SK-N-SH (cell line): ENCODE results near the gene GRIPAP1. TPM values are rescaled to one million over a fixed set of nuclear protein-coding genes. Genes with fewer than 3 reads are reported as not detected.
A peak's percentile ranks its signal among the peaks of the same experiment; 100 is the strongest.

Experiments
- CTCF ChIA-PET: fragments of 300-600, 350-600 bp; formaldehyde crosslinking; extraction: SDS; loops from one replicate; lab custom pipeline; 2021; lab: Yijun Ruan, JAX
- POLR2A ChIA-PET: fragments of 350-600 bp; sonication (Branson Sonifier 250); formaldehyde crosslinking; extraction: SDS; loops from one replicate; lab custom pipeline; 2020; ENCODE audit warnings: antibody characterized with exemption, inconsistent platforms; lab: Yijun Ruan, JAX
- DNase-seq: peaks from one replicate; pipeline ENCODE4 v3.0.0; 2012
- H2AFZ ChIP-seq: fragments of 200-600 bp; sonication (generic); 2 replicates; pipeline ENCODE4 v1.8.1; 2016; ENCODE audit warnings: antibody characterized with exemption, mild to moderate bottlenecking, low read depth
- H3F3A ChIP-seq: fragments of 200-600 bp; sonication (generic); replicated peaks from 2 replicates; pipeline ENCODE3; 2016; ENCODE audit warnings: antibody characterized with exemption, mild to moderate bottlenecking; ENCODE audit not compliant: insufficient read depth
- H3K27ac ChIP-seq, 2 experiments: fragments of 200-500 bp in 1 of 2; fragments of 200-600 bp in 1 of 2; sonication (Bioruptor generic) in 1 of 2; sonication (generic), shearing (Covaris generic) in 1 of 2; 2 replicates each; pipeline versions ENCODE4 v1.5.1 to v1.6.1; 2014 to 2016; ENCODE audit warnings: low read depth in 2 of 2, inconsistent platforms in 1 of 2, low read length in 1 of 2, mild to moderate bottlenecking in 1 of 2, mixed read lengths in 1 of 2
- H3K27me3 ChIP-seq: fragments of 200-600 bp; sonication (generic), shearing (Covaris generic); 2 replicates; pipeline ENCODE4 v1.6.1; 2016; ENCODE audit warnings: mixed run types; ENCODE audit not compliant: insufficient read depth
- H3K36me3 ChIP-seq, 2 experiments: fragments of 200-500 bp in 1 of 2; fragments of 200-600 bp in 1 of 2; sonication (Bioruptor generic) in 1 of 2; sonication (generic) in 1 of 2; replicated peaks in 1 of 2; 2 replicates each; pipeline versions ENCODE3 to v1.5.1; 2014 to 2016; ENCODE audit warnings: low read length in 1 of 2, mild to moderate bottlenecking in 1 of 2; ENCODE audit not compliant: insufficient read depth in 2 of 2, control insufficient read depth in 1 of 2
- H3K4me1 ChIP-seq, 2 experiments: fragments of 200-500 bp in 1 of 2; fragments of 200-600 bp in 1 of 2; sonication (Bioruptor generic) in 1 of 2; sonication (generic), shearing (Covaris generic) in 1 of 2; 2 replicates each; pipeline versions ENCODE4 v1.5.1 to v1.6.1; 2014 to 2016; ENCODE audit warnings: low read depth in 1 of 2, low read length in 1 of 2, mixed run types in 1 of 2; ENCODE audit not compliant: insufficient read depth in 2 of 2, control insufficient read depth in 1 of 2
- H3K4me2 ChIP-seq: fragments of 200-600 bp; sonication (generic), shearing (Covaris generic); 2 replicates; pipeline ENCODE4 v1.6.1; 2017; ENCODE audit warnings: mixed run types
- H3K4me3 ChIP-seq, 2 experiments: fragments of 200-500 bp in 1 of 2; fragments of 200-600 bp in 1 of 2; sonication (Bioruptor generic) in 1 of 2; sonication (generic), shearing (Covaris generic) in 1 of 2; 2 replicates each; pipeline versions ENCODE4 v1.5.1 to v1.8.1; 2014 to 2016; ENCODE audit warnings: low read depth in 2 of 2, inconsistent platforms in 1 of 2, low read length in 1 of 2, mild to moderate bottlenecking in 1 of 2, mixed read lengths in 1 of 2, moderate library complexity in 1 of 2
- H3K79me2 ChIP-seq: fragments of 200-600 bp; sonication (generic); 2 replicates; pipeline ENCODE4 v1.8.1; 2017; ENCODE audit warnings: mild to moderate bottlenecking; ENCODE audit not compliant: insufficient read depth
- H3K9ac ChIP-seq: fragments of 200-600 bp; sonication (generic); 2 replicates; pipeline ENCODE4 v1.6.1; 2017; ENCODE audit warnings: mixed run types
- H3K9me2 ChIP-seq: fragments of 200-600 bp; sonication (generic); 2 replicates; pipeline ENCODE4 v1.6.1; 2017; ENCODE audit warnings: mixed run types
- H3K9me3 ChIP-seq: fragments of 200-600 bp; sonication (generic); 2 replicates; pipeline ENCODE4 v1.6.1; 2017; ENCODE audit warnings: mixed run types, mild to moderate bottlenecking, moderate library complexity
- H4K20me1 ChIP-seq: fragments of 200-600 bp; sonication (generic); 2 replicates; pipeline ENCODE4 v1.6.1; 2017; ENCODE audit warnings: mild to moderate bottlenecking, mixed run types; ENCODE audit not compliant: insufficient read depth
- ELF1 ChIP-seq: IDR thresholded peaks from 2 replicates; pipeline ENCODE4 v1.4.0; 2012
- FOSL2 ChIP-seq: IDR thresholded peaks from 2 replicates; pipeline ENCODE4 v1.4.0; 2012; ENCODE audit warnings: low read depth, mild to moderate bottlenecking, moderate library complexity, borderline replicate concordance
- GATA2 ChIP-seq: sonication (generic); formaldehyde crosslinking; IDR thresholded peaks from 2 replicates; pipeline ENCODE4 v1.5.0; 2020; ENCODE audit warnings: mild to moderate bottlenecking, missing genetic modification reagents
- JUND ChIP-seq: IDR thresholded peaks from 2 replicates; pipeline ENCODE4 v1.4.0; 2012
- MEF2A ChIP-seq: IDR thresholded peaks from 2 replicates; pipeline ENCODE4 v1.4.0; 2012; ENCODE audit warnings: low read depth, borderline replicate concordance
- NFIC ChIP-seq: IDR thresholded peaks from 2 replicates; pipeline ENCODE4 v1.4.0; 2012; ENCODE audit warnings: borderline replicate concordance
- TCF12 ChIP-seq: IDR thresholded peaks from 2 replicates; pipeline ENCODE4 v1.4.0; 2012
- TEAD4 ChIP-seq: IDR thresholded peaks from 2 replicates; pipeline ENCODE4 v1.4.0; 2012; ENCODE audit warnings: mild to moderate bottlenecking, borderline replicate concordance; ENCODE audit not compliant: insufficient read depth
- YY1 ChIP-seq: IDR thresholded peaks from 2 replicates; pipeline ENCODE4 v1.4.0; 2012; ENCODE audit warnings: low read depth, mild to moderate bottlenecking
- WGBS: methylation state at CpG from one replicate; pipeline ENCODE4 v1.1.6; 2017; ENCODE audit warnings: low lambda C conversion rate; 5-methylcytosine and 5-hydroxymethylcytosine counted together
- polyA plus RNA-seq, 3 experiments: library from polyadenylated mRNA; depleted of rRNA; stranded (reverse); fragments of >200 nt; gene quantifications; 2 replicates each; pipeline ENCODE4 v1.2.3, GENCODE V29; 2012
- TF ChIP-seq, protein P1 (sequence below): IDR thresholded peaks from 2 replicates; pipeline ENCODE4 v1.4.0; 2012; ENCODE audit warnings: low read depth
- TF ChIP-seq, protein P2 (sequence below): IDR thresholded peaks from 2 replicates; pipeline ENCODE4 v1.4.0; 2012; ENCODE audit warnings: low read depth, borderline replicate concordance

The GRIPAP1 gene
- polyA plus RNA-seq, 1 of the 3 experiments (the other 2 are of a cell fraction): 63.6 TPM

DNA sequence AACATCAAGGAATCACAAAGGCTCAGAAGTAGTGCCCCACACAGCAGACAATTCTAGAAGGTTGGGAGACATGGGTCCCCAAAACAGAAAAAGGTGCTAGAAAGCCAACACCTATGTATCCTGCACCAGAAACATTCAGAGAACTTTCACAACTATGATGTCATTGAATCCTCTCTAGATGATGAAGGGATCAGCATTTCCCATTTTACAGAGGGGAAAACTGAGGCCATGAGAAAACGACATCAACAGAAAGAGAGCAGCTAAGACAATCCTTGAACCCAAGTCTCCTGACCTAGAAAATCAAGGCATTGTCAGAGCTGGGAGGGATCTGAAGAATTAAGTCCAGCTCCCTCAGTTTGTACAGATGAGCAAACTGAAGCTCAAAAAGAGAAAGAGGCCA lies 33.7 kb downstream of the GRIPAP1 start:
- no peak for TF ChIP-seq TEAD4
- TF ChIP-seq NFIC: no peak
- TF ChIP-seq, protein P1, sequence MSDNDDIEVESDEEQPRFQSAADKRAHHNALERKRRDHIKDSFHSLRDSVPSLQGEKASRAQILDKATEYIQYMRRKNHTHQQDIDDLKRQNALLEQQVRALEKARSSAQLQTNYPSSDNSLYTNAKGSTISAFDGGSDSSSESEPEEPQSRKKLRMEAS: no peak
- no peak for TF ChIP-seq TCF12
- no peak for TF ChIP-seq GATA2 (CRISPR knock-in tag)
- TF ChIP-seq ELF1: no peak
- no peak for DNase-seq
- H3F3A ChIP-seq: no peaks in the 10 kb centered on the region
- ChIA-PET POLR2A (no interaction called here), CTCF (no interaction called here)
- H3K9ac ChIP-seq: no peak overlapping the region
- 53% methylated on average over 1 of the region's 1 CpG for WGBS
- H3K36me3 ChIP-seq: no peaks in the 10 kb centered on the region
- H4K20me1 ChIP-seq: no peaks in the 10 kb centered on the region
- H3K4me3 ChIP-seq: no peak overlapping the region
- H3K9me3 ChIP-seq: no peaks in the 10 kb centered on the region
- H2AFZ ChIP-seq: no peak overlapping the region
- H3K27me3 ChIP-seq: peaks cover 20% of the 10 kb centered on the region; the same call in 1 of the 2 replicates
- peaks cover 0 to 12% of the 10 kb centered on the region in 2 experiments; a peak in 1 of 4 replicates for H3K4me1 ChIP-seq
- no peaks in the 10 kb centered on the region for H3K79me2 ChIP-seq
- H3K4me2 ChIP-seq: no peak overlapping the region
- H3K9me2 ChIP-seq: no peaks in the 10 kb centered on the region
- no peak overlapping the region for H3K27ac ChIP-seq

DNA sequence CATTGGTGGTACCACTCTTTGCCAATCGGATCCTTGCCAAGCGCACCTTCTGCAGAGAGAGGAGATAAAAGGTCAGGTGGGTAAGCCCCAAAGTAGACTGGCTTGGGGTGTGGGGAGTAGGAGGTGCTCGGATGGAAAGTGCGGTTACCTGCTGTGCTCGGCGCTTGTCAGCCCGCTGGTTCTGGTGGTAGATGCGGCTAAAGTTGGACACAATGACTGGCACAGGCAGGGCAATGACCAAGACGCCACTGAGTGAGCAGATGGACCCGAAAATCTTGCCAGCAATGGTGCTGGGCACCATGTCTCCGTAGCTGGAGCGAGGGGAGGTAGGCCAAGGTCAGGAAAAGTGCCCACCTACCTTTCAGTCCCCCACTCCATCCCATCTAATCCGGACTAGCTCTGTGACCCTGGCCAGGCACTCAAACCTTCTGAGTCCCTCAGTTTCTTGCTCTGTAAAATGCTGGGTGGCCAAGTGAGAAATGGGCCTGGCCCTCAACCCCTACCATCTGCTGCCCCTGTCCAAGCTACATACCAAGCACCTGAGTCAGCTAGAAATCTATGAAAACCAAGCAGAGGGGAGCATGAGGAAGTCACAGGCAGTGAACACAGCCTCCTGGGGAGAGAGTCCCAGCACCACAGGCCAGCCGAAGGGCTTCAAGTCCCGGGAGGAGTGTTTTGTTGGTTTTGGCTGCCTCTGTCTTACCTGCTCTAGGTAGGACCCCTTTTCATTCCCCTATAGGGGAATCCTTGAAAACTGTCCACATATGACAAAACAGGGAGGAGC lies 35.1 kb downstream of the GRIPAP1 start:
- Histone ChIP-seq H3K9me2 (no peaks in the 10 kb centered on the region), H3K27ac (no peak overlapping the region; a peak in 2 of 4 replicates), H3K4me1 (peaks cover 0 to 11% of the 10 kb centered on the region in 2 experiments; a peak in 1 of 4 replicates), H3F3A (no peaks in the 10 kb centered on the region), H3K36me3 (no peaks in the 10 kb centered on the region), H2AFZ (peak overlapping the region; percentile 21; the same call in 1 of the 2 replicates), H3K4me3 (no peak overlapping the region), H3K4me2 (0 out of 2 replicates have a peak overlapping the region, but pooled peaks have one; percentile 27), H4K20me1 (no peaks in the 10 kb centered on the region), H3K9me3 (no peaks in the 10 kb centered on the region), H3K79me2 (no peaks in the 10 kb centered on the region), H3K27me3 (peaks cover 24% of the 10 kb centered on the region; the same call in 1 of the 2 replicates), H3K9ac (no peak overlapping the region)
- ChIA-PET CTCF (interaction anchor here (1.3 to 1.4 kb wide), 2 partner anchors 63 to 77 kb away, joined by 3 to 4 read pairs; no protein-coding TSS in a partner anchor), POLR2A (no interaction called here)
- whole genome bisulfite sequencing: 57% methylated on average over 13 of the region's 15 CpGs
- no peak for DNase-seq
- TF ChIP-seq JUND (peak; percentile 30; the same call in 1 of the 2 replicates), FOSL2 (no peak), MEF2A (no peak), TCF12 (no peak), YY1 (no peak)
- TF ChIP-seq, protein P2, sequence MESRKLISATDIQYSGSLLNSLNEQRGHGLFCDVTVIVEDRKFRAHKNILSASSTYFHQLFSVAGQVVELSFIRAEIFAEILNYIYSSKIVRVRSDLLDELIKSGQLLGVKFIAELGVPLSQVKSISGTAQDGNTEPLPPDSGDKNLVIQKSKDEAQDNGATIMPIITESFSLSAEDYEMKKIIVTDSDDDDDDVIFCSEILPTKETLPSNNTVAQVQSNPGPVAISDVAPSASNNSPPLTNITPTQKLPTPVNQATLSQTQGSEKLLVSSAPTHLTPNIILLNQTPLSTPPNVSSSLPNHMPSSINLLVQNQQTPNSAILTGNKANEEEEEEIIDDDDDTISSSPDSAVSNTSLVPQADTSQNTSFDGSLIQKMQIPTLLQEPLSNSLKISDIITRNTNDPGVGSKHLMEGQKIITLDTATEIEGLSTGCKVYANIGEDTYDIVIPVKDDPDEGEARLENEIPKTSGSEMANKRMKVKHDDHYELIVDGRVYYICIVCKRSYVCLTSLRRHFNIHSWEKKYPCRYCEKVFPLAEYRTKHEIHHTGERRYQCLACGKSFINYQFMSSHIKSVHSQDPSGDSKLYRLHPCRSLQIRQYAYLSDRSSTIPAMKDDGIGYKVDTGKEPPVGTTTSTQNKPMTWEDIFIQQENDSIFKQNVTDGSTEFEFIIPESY: no peak
